HG02610 (cell line): ENCODE measurements around the gene PPP2R5A.

Source experiments
- ATAC-seq: cut with Tn5 transposase; IDR thresholded peaks from one replicate; pipeline ENCODE4 v1.9.1; 2021; ENCODE audit warnings: mild to moderate bottlenecking, moderate library complexity; ENCODE audit not compliant: unreplicated experiment

PPP2R5A gene

GRCh38 chr1:212284744-212285684 is at the start of gene PPP2R5A:
Gene PPP2R5A (plus strand): TSS chr1:212285410. CDS start chr1:212286111, 701 bp downstream.
- peak; percentile 96 for ATAC-seq

- ATAC-seq = no peak
Observed at GRCh38 chr1:212235857-212236256, 49.4 kb upstream of the PPP2R5A start.

- no peak for ATAC-seq
Observed at GRCh38 chr1:212236664-212237220, 48.5 kb upstream of the PPP2R5A start.

- ATAC-seq = peak; percentile 90
Observed at GRCh38 chr1:212237651-212238050, 47.6 kb upstream of the PPP2R5A start.

GRCh38 chr1:212238552-212238951 is 46.7 kb upstream of the PPP2R5A start:
- no peak for ATAC-seq

- ATAC-seq = no peak
Observed at GRCh38 chr1:212241501-212241900, 43.7 kb upstream of the PPP2R5A start.

- ATAC-seq = no peak
Observed at GRCh38 chr1:212241957-212242287, 43.3 kb upstream of the PPP2R5A start.

- ATAC-seq = no peak
Observed at GRCh38 chr1:212242288-212242984, 42.8 kb upstream of the PPP2R5A start.

GRCh38 chr1:212242985-212243308 is 42.3 kb upstream of the PPP2R5A start:
- ATAC-seq = no peak

- ATAC-seq = no peak
Observed at GRCh38 chr1:212244441-212244840, 40.8 kb upstream of the PPP2R5A start.

GRCh38 chr1:212247179-212247721 is 38.0 kb upstream of the PPP2R5A start:
- ATAC-seq = no peak

GRCh38 chr1:212247988-212248387 is 37.2 kb upstream of the PPP2R5A start:
- no peak for ATAC-seq

- no peak for ATAC-seq
Observed at GRCh38 chr1:212254853-212255363, 30.3 kb upstream of the PPP2R5A start.

- ATAC-seq = no peak
Observed at GRCh38 chr1:212255705-212256307, 29.4 kb upstream of the PPP2R5A start.

- ATAC-seq = peak; percentile 67
Observed at GRCh38 chr1:212256369-212256768, 28.8 kb upstream of the PPP2R5A start.

GRCh38 chr1:212257157-212257556 is 28.1 kb upstream of the PPP2R5A start:
- ATAC-seq = no peak

- no peak for ATAC-seq
Observed at GRCh38 chr1:212259693-212260480, 25.3 kb upstream of the PPP2R5A start.

- no peak for ATAC-seq
Observed at GRCh38 chr1:212260557-212261355, 24.5 kb upstream of the PPP2R5A start.

- no peak for ATAC-seq
Observed at GRCh38 chr1:212261361-212261929, 23.8 kb upstream of the PPP2R5A start.
